ENCODE measurements around the gene ANKRD60. TPM values are rescaled to one million over a fixed set of nuclear protein-coding genes. Genes with fewer than 3 reads are reported as not detected.

Gene ANKRD60
- total RNA-seq, 1 donor from 2014 or later = not detected

DNA sequence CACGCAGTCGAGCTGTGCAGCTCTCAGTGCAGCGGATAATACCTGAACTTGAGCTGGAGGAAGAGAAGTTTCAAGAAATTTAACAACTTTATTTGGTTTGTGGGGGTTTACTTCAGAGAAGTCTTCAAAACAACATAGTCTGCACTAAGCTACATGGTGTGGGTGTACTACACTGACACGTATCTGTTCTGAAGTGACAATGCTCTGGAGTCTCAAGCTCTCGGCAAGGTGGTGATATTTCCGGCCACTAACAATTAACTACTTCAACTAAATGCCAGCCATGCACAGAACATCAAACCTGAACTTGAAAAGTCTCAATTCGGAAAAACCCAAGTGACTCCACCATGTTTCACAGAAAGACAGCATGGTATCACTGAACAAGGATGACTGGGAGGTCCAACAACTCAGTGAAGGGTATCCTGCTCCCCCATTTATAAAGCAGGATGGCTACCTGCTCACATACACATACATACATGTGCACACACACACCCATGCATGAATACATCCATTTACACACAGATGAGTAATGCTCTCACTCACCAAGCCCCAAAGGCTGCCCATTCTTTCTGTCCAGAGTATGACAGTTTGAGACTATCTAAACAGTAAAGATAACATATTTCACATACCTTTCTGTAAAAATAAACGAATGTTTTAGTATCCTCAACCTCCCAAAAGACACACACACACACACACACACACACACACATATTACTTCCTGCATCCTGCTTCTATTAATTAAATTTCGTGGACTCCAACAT lies 15.4 kb upstream of the ANKRD60 start:
- intact Hi-C loops (cut with micrococcal nuclease) = loop anchor here (10.0 kb wide), 1 partner anchor 211 kb away; no protein-coding TSS in a partner anchor
- DNase-seq = no peak
- peaks cover 69% of the 10 kb centered on the region for H3K36me3 ChIP-seq
- H3K4me1 ChIP-seq = no peaks in the 10 kb centered on the region
- no peaks in the 10 kb centered on the region for H3K9me3 ChIP-seq (replicated peaks)
- TF ChIP-seq CTCF (IDR thresholded peaks at IDR 0.05; ENCODE audit: borderline replicate concordance) = no peak
- H3K27ac ChIP-seq (replicated peaks) = no peak overlapping the region
- H3K4me3 ChIP-seq = no peak overlapping the region
- no peaks in the 10 kb centered on the region for H3K27me3 ChIP-seq (ENCODE audit: low read depth)

GRCh38 chr20:58242824-58243223 lies 14.4 kb upstream of the ANKRD60 start:
- DNase-seq = no peak
- no peak for TF ChIP-seq CTCF (IDR thresholded peaks at IDR 0.05; ENCODE audit: borderline replicate concordance)
- intact Hi-C loops (cut with micrococcal nuclease) = loop anchor here (10.0 kb wide), 1 partner anchor 212 kb away; no protein-coding TSS in a partner anchor
- Histone ChIP-seq H3K9me3 (replicated peaks) (no peaks in the 10 kb centered on the region), H3K4me1 (no peaks in the 10 kb centered on the region), H3K4me3 (no peak overlapping the region), H3K27ac (replicated peaks) (no peak overlapping the region), H3K27me3 (ENCODE audit: low read depth) (no peaks in the 10 kb centered on the region), H3K36me3 (peaks cover 63% of the 10 kb centered on the region)

- H3K4me3 ChIP-seq = no peak overlapping the region
- no peak for DNase-seq
- no peaks in the 10 kb centered on the region for H3K9me3 ChIP-seq (replicated peaks)
- no peak for TF ChIP-seq CTCF (IDR thresholded peaks at IDR 0.05; ENCODE audit: borderline replicate concordance)
- intact Hi-C loops (cut with micrococcal nuclease) = loop anchor here (10.0 kb wide), 1 partner anchor 213 kb away; no protein-coding TSS in a partner anchor
- H3K27ac ChIP-seq (replicated peaks) = no peak overlapping the region
- no peaks in the 10 kb centered on the region for H3K27me3 ChIP-seq (ENCODE audit: low read depth)
- H3K36me3 ChIP-seq = peaks cover 54% of the 10 kb centered on the region
- no peaks in the 10 kb centered on the region for H3K4me1 ChIP-seq
These were observed 13.5 kb upstream of the ANKRD60 start for GRCh38 chr20:58241766-58242465.

DNA sequence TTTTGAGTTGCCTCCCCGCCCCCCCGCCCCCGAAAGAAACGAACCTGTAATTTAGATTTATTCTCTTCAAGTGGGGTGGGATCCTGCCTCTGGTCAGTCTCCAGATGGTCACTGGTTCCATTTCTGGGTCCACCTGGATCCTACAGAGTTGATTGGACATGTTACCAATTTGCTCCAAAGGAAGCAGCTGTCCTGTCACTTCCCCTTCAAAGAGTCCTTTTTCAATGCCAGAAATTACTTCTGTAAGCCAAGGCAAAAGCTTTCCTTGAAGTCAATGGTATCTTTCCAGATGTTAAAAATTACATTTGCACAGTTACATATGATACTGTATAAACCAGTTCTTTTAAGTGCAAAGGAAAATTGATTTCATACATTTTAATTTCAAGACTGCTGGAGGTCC lies 12.0 kb upstream of the ANKRD60 start:
- Histone ChIP-seq H3K4me1 (no peaks in the 10 kb centered on the region), H3K9me3 (replicated peaks) (no peaks in the 10 kb centered on the region), H3K36me3 (peaks cover 39% of the 10 kb centered on the region), H3K27me3 (ENCODE audit: low read depth) (no peaks in the 10 kb centered on the region), H3K27ac (replicated peaks) (no peak overlapping the region), H3K4me3 (no peak overlapping the region)
- no peak for TF ChIP-seq CTCF (IDR thresholded peaks at IDR 0.05; ENCODE audit: borderline replicate concordance)
- DNase-seq = no peak
- intact Hi-C loops (cut with micrococcal nuclease) = loop anchor here (10.0 kb wide), 1 partner anchor 214 kb away; no protein-coding TSS in a partner anchor

GRCh38 chr20:58239216-58239615 lies 10.8 kb upstream of the ANKRD60 start:
- Histone ChIP-seq H3K27me3 (ENCODE audit: low read depth) (no peaks in the 10 kb centered on the region), H3K4me1 (no peaks in the 10 kb centered on the region), H3K27ac (replicated peaks) (no peak overlapping the region), H3K36me3 (peaks cover 36% of the 10 kb centered on the region), H3K9me3 (replicated peaks) (no peaks in the 10 kb centered on the region), H3K4me3 (no peak overlapping the region)
- DNase-seq = no peak
- no peak for TF ChIP-seq CTCF (IDR thresholded peaks at IDR 0.05; ENCODE audit: borderline replicate concordance)
- intact Hi-C loops (cut with micrococcal nuclease) = no loop called here

Measured in left ventricle myocardium inferior (tissue), 1 donor.